Coronary artery (tissue), 2 donors: Measurements from ENCODE around the gene SRSF6.
"Not testable (repeated sequence)": the region's sequence is repeated elsewhere in the genome, so short reads cannot be mapped to it uniquely, and the experiment has no call there.

ENCODE experiments used
- DNase-seq: peaks from one replicate; pipeline ENCODE4 v3.0.0-alpha.2; 2017; ENCODE audit warnings: low spot score
- H3K27ac ChIP-seq, 2 donors: fragments of 200-600 bp; sonication (generic); one replicate each; pipeline ENCODE4 v1.5.1; 2016 to 2019
- H3K4me3 ChIP-seq: fragments of 200-600 bp; sonication (generic); 2 replicates; pipeline ENCODE4 v1.5.1; 2016; ENCODE audit warnings: mild to moderate bottlenecking, moderate library complexity
- TF ChIP-seq, protein P1 (sequence below): fragments of 200-600 bp; sonication (generic); IDR thresholded peaks from one replicate; pipeline ENCODE4 v1.5.1; 2019; ENCODE audit warnings: antibody characterized with exemption

Gene SRSF6

GRCh38 chr20:43492101-43492500 is 34.4 kb downstream of the SRSF6 start:
- no peak overlapping the region for H3K27ac ChIP-seq
- TF ChIP-seq, protein P1, sequence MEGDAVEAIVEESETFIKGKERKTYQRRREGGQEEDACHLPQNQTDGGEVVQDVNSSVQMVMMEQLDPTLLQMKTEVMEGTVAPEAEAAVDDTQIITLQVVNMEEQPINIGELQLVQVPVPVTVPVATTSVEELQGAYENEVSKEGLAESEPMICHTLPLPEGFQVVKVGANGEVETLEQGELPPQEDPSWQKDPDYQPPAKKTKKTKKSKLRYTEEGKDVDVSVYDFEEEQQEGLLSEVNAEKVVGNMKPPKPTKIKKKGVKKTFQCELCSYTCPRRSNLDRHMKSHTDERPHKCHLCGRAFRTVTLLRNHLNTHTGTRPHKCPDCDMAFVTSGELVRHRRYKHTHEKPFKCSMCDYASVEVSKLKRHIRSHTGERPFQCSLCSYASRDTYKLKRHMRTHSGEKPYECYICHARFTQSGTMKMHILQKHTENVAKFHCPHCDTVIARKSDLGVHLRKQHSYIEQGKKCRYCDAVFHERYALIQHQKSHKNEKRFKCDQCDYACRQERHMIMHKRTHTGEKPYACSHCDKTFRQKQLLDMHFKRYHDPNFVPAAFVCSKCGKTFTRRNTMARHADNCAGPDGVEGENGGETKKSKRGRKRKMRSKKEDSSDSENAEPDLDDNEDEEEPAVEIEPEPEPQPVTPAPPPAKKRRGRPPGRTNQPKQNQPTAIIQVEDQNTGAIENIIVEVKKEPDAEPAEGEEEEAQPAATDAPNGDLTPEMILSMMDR: no peak
- no peak overlapping the region for H3K4me3 ChIP-seq
- DNase-seq: no peak

DNA sequence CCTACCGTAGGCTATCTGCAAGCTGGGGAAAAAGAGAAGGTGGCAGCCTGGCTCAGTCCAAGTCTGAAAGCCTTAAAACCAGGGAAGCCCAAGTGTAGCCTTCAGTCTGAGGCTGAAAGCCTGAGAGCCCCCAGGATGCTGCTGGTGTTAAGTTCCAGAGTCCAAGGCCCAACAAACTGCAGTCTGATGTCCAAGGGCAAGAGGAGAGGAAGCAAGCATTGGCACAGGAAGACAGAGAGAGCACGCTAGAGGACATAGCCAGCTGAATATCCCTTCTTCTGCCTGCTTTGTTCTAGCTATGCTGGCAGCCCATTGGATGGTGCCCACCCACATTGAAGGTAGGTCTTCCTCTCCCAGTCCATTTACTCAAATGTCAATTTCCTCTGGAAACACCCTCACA is 37.7 kb downstream of the SRSF6 start:
- DNase-seq: no peak
- H3K27ac ChIP-seq: no peak overlapping the region
- TF ChIP-seq, protein P1: no peak
- no peak overlapping the region for H3K4me3 ChIP-seq

DNA sequence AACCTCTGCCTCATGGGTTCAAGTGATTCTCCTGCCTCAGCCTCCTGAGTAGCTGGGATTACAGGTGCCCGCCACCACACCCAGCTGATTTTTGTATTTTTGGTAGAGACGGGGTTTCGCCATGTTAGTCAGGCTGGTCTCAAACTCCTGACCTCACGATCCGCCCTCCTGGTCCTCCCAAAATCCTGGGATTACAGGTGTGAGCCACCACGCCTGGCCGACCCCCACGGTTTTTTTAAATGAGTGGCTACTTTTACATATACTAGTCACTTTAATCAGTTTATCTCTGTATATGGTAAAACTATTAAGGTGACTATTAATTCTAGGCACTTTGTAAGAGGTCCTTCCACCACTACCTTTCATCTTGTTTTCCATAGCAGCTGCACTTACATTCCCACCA is 44.3 kb downstream of the SRSF6 start:
- H3K27ac ChIP-seq, DNase-seq: not testable (repeated sequence)

GRCh38 chr20:43506238-43506637 is 48.5 kb downstream of the SRSF6 start:
- Histone ChIP-seq H3K4me3 (no peak overlapping the region), H3K27ac (no peak overlapping the region)
- TF ChIP-seq, protein P1: no peak
- no peak for DNase-seq

More for the DNA sequence above, 44.3 kb downstream of the SRSF6 start:
- not testable (repeated sequence) for H3K4me3 ChIP-seq

DNA sequence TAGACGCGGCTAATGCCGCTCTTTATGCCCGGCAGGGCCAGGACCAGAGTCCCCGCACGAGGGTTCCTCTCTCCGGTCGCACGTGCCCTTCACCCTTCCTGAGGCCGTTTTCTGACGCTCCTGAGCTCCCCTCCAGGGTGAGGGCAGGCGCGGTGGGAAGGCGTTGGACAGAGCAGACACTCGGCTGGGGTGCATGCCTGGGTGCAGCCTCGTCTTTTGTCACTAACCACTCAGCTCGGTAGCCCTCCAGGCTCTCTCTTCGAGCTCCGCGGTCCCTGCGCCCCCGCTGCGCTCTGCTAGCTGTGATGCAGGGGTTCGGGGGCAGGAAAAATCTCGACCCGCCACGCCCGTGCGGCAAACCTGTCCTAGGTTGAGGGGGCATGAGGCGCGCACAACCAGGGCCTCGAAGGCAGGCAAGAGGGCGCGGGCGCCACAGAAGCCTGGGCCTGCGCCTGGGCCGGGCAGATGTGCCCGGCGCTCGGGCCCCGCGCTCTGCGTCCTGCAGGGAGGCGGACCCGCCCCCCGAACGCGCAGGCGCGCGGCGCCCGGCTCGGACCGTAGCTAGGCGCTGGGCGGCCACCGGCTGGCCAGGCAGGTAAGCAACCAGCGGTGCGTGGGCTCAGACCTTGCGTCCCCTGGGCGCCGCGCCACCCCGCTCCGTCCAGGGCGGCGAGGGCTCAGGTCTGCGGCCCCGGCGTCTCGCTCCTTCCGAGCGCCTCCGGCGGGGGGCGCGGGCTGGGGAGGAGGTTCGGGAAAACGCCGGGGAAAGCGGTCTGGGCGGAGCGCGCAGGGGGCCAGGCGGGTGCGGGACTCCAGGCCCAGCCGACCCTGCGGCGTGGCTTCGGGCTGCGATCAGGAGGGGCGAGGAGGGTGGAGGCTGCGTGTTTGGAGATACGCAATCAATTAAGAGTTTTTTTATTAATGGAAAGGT is 49.7 kb downstream of the SRSF6 start, which contains the start of gene L3MBTL1:
Gene L3MBTL1, plus strand, starts transcription at position 548 of the 931 bp plus-strand sequence. CDS start 5,807 bp downstream, outside the sequence.
- Histone ChIP-seq H3K4me3 (peak within 1 kb of the TSS; percentile 79), H3K27ac (no peak within 1 kb of the TSS)
- no peak for DNase-seq
- TF ChIP-seq, protein P1: no peak

- no peak for DNase-seq
- Histone ChIP-seq H3K4me3 (peak overlapping the region; percentile 79), H3K27ac (no peak overlapping the region)
- TF ChIP-seq, protein P1: no peak
These were observed 50.4 kb downstream of the SRSF6 start for GRCh38 chr20:43508106-43508505.

DNA sequence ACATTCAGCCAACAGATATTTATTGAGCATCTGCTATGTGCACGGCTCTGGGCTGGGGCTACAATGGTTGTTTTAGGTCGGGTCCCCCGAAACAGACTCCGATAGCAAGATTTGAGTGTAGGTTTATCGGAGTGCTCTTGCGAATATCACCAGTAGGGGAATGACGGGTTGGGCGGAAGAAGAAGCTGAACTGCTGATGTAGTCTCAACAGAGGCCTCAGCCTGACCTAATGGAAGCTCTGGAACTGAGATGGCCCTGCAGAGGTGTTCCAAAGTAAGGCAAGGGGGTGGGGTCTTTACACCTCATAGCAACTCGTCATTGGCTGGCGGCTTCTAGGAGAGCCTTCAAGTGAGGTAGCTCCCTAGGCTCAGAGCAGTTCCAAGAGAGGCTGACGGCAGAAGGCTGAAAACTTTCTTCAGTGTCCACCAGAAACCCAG is 50.9 kb downstream of the SRSF6 start:
- DNase-seq: no peak
- no peak overlapping the region for H3K4me3 ChIP-seq
- TF ChIP-seq, protein P1: no peak
- H3K27ac ChIP-seq: no peak overlapping the region
